Effector CD4-positive, alpha-beta T cell (primary cell): Measurements from ENCODE around the gene PEG3.

Experiments used
- DNase-seq: peaks from one replicate; pipeline ENCODE4 v3.0.0-alpha.2; 2020

Gene PEG3

DNA sequence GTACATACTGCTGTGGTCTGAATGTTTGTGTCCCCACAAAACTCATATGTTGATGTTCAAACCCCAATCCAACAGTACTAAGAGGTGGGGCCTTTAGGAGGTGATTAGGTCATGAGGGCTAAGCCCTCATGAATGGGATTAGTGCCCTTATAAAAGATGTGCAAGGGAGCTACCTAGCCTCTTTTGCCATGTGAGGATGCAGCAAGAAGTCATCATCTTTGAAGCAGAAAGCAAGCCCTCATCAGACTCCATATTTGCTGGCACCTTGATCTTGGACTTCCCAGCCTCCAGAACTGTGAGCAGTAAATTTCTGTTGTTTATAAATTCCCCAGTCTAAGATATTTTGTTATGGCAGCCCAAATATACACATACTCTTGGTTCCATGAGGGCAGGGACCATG lies 33.9 kb downstream of the PEG3 start:
- no peak for DNase-seq
